Testis (tissue), 3 donors: ENCODE data around the gene ZNF319. TPM values are rescaled to one million over a fixed set of nuclear protein-coding genes. Genes with fewer than 3 reads are reported as not detected.

Experiments
- DNase-seq: peaks from one replicate; pipeline ENCODE4 v3.0.0-alpha.2; 2019
- H3K27ac ChIP-seq, 2 donors: fragments of 200-600 bp; sonication (generic); one replicate each; pipeline ENCODE4 v1.5.1; 2019
- H3K27me3 ChIP-seq: fragments of 200-600 bp; sonication (generic); one replicate; pipeline ENCODE4 v1.5.1; 2019
- H3K36me3 ChIP-seq: fragments of 200-600 bp; sonication (generic); one replicate; pipeline ENCODE4 v1.5.1; 2017; ENCODE audit warnings: low read depth; ENCODE audit errors: missing control alignments
- H3K4me1 ChIP-seq: fragments of 200-600 bp; sonication (generic); one replicate; pipeline ENCODE4 v1.5.1; 2019
- H3K4me3 ChIP-seq, 2 donors: fragments of 200-600 bp; sonication (generic); one replicate each; pipeline ENCODE4 v1.5.1; 2017 to 2019
- H3K9me3 ChIP-seq: fragments of 200-600 bp; sonication (generic); one replicate; pipeline ENCODE4 v1.5.1; 2017
- CTCF ChIP-seq, 3 experiments: fragments of 450-650 bp in 2 of 3; fragments of 200-600 bp in 1 of 3; sonication (generic) in 1 of 3; IDR thresholded peaks; one replicate each; pipeline ENCODE4 v1.5.1; 2016 to 2019; ENCODE audit warnings: antibody characterized with exemption in 3 of 3, mild to moderate bottlenecking in 2 of 3, moderate library complexity in 1 of 3
- POLR2A ChIP-seq: fragments of 450-650 bp; IDR thresholded peaks from one replicate; pipeline ENCODE4 v1.6.1; 2017; ENCODE audit warnings: antibody characterized with exemption, mild to moderate bottlenecking, moderate library complexity
- WGBS, 2 donors: methylation state at CpG; one replicate each; pipeline ENCODE4 v1.1.5; 2018; 5-methylcytosine and 5-hydroxymethylcytosine counted together
- intact Hi-C: fragments of 100-400 bp; cut with DNase I; formaldehyde crosslinking; loops from one replicate; pipeline ENCODE4 v1.15.1; 2023; ENCODE audit warnings: low total_unique reads
- polyA plus RNA-seq: library from polyadenylated mRNA; stranded (reverse); fragments of 350-450 nt; fragmentation: Illumina TruSeq; extraction: RNeasy Lipid Tissue Mini Kit (QIAGEN cat#74804); gene quantifications from one replicate; pipeline ENCODE4 v1.2.3, GENCODE V29; 2014; ENCODE audit warnings: low read depth, low replicate concordance; ENCODE audit not compliant: insufficient read depth
- total RNA-seq, 2 donors: library from RNA; depleted of rRNA; stranded (reverse); fragments of >200 nt; gene quantifications; one replicate each; pipeline ENCODE4 v1.2.3, GENCODE V29; 2016

ZNF319 gene
- total and polyA plus RNA-seq, 3 donors from 2014 or later: 10.4 to 12.1 (median 11.2) TPM

- no peak overlapping the region for H3K4me3 ChIP-seq
- DNase-seq: no peak
- WGBS, 2 donors: 71 to 77% methylated on average over 4 to 9 of the region's 9 CpGs
- H3K27ac ChIP-seq: no peak overlapping the region
- H3K36me3 ChIP-seq: no peaks in the 10 kb centered on the region
- no peak for TF ChIP-seq POLR2A
- no peak for TF ChIP-seq CTCF (IDR thresholded peaks at IDR 0.05)
- H3K4me1 ChIP-seq: peaks cover 28% of the 10 kb centered on the region
- H3K27me3 ChIP-seq: no peaks in the 10 kb centered on the region
- no peaks in the 10 kb centered on the region for H3K9me3 ChIP-seq
- intact Hi-C loops: no loop called here
Measured at GRCh38 chr16:58044266-58045019, 44.0 kb upstream of the ZNF319 start.

- no peaks in the 10 kb centered on the region for H3K27me3 ChIP-seq
- no peaks in the 10 kb centered on the region for H3K36me3 ChIP-seq
Measured at GRCh38 chr16:58043571-58044155, 43.2 kb upstream of the ZNF319 start.

GRCh38 chr16:58042886-58043515, 42.5 kb upstream of the ZNF319 start:
- H3K9me3 ChIP-seq: no peaks in the 10 kb centered on the region
- H3K4me1 ChIP-seq: peaks cover 19% of the 10 kb centered on the region
- H3K36me3 ChIP-seq: no peaks in the 10 kb centered on the region
- WGBS, 2 donors: 89 to 91% methylated on average over 10 to 16 of the region's 16 CpGs
- no peak overlapping the region for H3K27ac ChIP-seq
- TF ChIP-seq POLR2A (no peak), CTCF (IDR thresholded peaks at IDR 0.05) (no peak)
- DNase-seq: no peak
- intact Hi-C loops: no loop called here
- H3K27me3 ChIP-seq: no peaks in the 10 kb centered on the region
- H3K4me3 ChIP-seq: no peak overlapping the region

More at GRCh38 chr16:58043571-58044155, 43.2 kb upstream of the ZNF319 start:
- WGBS, 2 donors: 70% methylated on average over 7 of the region's 7 CpGs; no CpG with 5 or more reads in 1 of the 2 donors
- Histone ChIP-seq H3K4me3 (no peak overlapping the region), H3K4me1 (peaks cover 26% of the 10 kb centered on the region), H3K9me3 (no peaks in the 10 kb centered on the region), H3K27ac (no peak overlapping the region)
- intact Hi-C loops: no loop called here
- DNase-seq: no peak
- TF ChIP-seq POLR2A (no peak), CTCF (IDR thresholded peaks at IDR 0.05) (no peak)

DNA sequence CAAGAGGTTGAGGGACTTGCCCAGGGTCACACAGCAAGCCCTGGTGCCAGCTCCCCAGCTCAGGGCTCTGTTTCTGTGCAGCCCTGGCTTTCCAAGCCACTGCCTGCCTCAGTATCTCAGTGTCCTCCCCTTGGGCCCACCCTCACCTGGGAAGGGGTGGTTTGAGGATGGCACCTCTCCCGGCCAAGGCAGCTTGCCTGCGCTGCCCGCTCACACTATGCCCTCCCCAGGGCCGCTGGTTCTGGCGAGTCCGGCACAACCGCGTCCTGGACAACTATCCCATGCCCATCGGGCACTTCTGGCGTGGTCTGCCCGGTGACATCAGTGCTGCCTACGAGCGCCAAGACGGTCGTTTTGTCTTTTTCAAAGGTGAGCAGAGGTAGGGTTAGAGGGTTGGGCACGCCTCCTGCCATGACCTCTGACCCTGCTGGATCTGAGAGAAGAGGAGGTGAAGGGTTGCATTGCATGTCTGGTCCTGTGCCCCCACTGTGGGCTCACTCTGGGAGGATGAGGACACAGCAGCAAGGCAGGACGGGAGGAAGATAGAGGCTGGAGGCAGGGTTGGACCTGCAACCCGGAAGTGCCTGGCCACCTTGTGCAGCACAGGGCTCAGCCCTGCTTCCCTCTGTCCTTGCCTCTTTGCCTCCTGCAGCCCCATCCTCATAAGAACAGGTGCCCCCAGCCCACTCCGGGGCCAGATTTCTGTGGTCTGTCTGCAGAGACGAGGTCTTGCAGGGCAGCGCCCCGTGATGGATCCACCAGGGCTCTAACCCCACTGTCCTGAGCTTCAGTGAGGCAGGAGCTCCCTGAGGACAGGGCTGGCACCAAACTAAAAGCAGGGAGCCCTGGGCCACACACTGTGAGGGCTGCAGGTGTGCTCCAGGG, 41.8 kb upstream of the ZNF319 start:
- Histone ChIP-seq H3K4me1 (peaks cover 12% of the 10 kb centered on the region), H3K36me3 (no peaks in the 10 kb centered on the region), H3K9me3 (no peaks in the 10 kb centered on the region), H3K27me3 (no peaks in the 10 kb centered on the region), H3K4me3 (no peak overlapping the region), H3K27ac (no peak overlapping the region)
- intact Hi-C loops: no loop called here
- no peak for TF ChIP-seq POLR2A
- TF ChIP-seq CTCF (IDR thresholded peaks at IDR 0.05): no peak
- DNase-seq: no peak
- WGBS, 2 donors: 91 to 94% methylated on average over 19 to 22 of the region's 22 CpGs
